ENCODE results near the gene ATXN1. TPM values are rescaled to one million over a fixed set of nuclear protein-coding genes. Genes with fewer than 3 reads are reported as not detected.

The ATXN1 gene
- total RNA-seq, 1 donor from 2014 or later, result 71.2 TPM

GRCh38 chr6:16399158-16399557 is 362.1 kb downstream of the ATXN1 start:
- DNase-seq (no peak), ATAC-seq (no peak)
- H3K4me1 ChIP-seq, result peaks cover 6% of the 10 kb centered on the region
- H3K9me3 ChIP-seq, result no peaks in the 10 kb centered on the region
- H3K4me3 ChIP-seq, result no peak overlapping the region
- H3K36me3 ChIP-seq, result no peaks in the 10 kb centered on the region
- H3K27ac ChIP-seq, result no peak overlapping the region
- no peak for TF ChIP-seq CTCF (IDR thresholded peaks at IDR 0.05)
- H3K27me3 ChIP-seq, result no peaks in the 10 kb centered on the region
- intact Hi-C loops (cut with DNase I), result no loop called here

- no peaks in the 10 kb centered on the region for H3K36me3 ChIP-seq
- peaks cover 6% of the 10 kb centered on the region for H3K4me1 ChIP-seq
- no peaks in the 10 kb centered on the region for H3K9me3 ChIP-seq
- intact Hi-C loops (cut with DNase I), result no loop called here
- no peak for DNase-seq
- no peak overlapping the region for H3K27ac ChIP-seq
- no peak for TF ChIP-seq CTCF (IDR thresholded peaks at IDR 0.05)
- no peaks in the 10 kb centered on the region for H3K27me3 ChIP-seq
- ATAC-seq, result no peak
- no peak overlapping the region for H3K4me3 ChIP-seq
Observed at GRCh38 chr6:16398587-16398986, 362.7 kb downstream of the ATXN1 start.

GRCh38 chr6:16397623-16398022 is 363.6 kb downstream of the ATXN1 start:
- Histone ChIP-seq H3K4me3 (no peak overlapping the region), H3K4me1 (peaks cover 6% of the 10 kb centered on the region), H3K36me3 (no peaks in the 10 kb centered on the region), H3K27me3 (no peaks in the 10 kb centered on the region), H3K27ac (no peak overlapping the region), H3K9me3 (no peaks in the 10 kb centered on the region)
- no peak for TF ChIP-seq CTCF (IDR thresholded peaks at IDR 0.05)
- DNase-seq, result no peak
- no peak for ATAC-seq
- intact Hi-C loops (cut with DNase I), result no loop called here

GRCh38 chr6:16396497-16397319 is 364.6 kb downstream of the ATXN1 start:
- Histone ChIP-seq H3K4me3 (no peak overlapping the region), H3K4me1 (peaks cover 12% of the 10 kb centered on the region), H3K36me3 (no peaks in the 10 kb centered on the region), H3K9me3 (no peaks in the 10 kb centered on the region), H3K27ac (no peak overlapping the region), H3K27me3 (no peaks in the 10 kb centered on the region)
- ATAC-seq (no peak), DNase-seq (no peak)
- no peak for TF ChIP-seq CTCF (IDR thresholded peaks at IDR 0.05)
- intact Hi-C loops (cut with DNase I), result no loop called here

GRCh38 chr6:16394632-16395031 is 366.6 kb downstream of the ATXN1 start:
- DNase-seq (no peak), ATAC-seq (no peak)
- intact Hi-C loops (cut with DNase I), result no loop called here
- no peak for TF ChIP-seq CTCF (IDR thresholded peaks at IDR 0.05)
- H3K27ac ChIP-seq, result no peak overlapping the region
- no peaks in the 10 kb centered on the region for H3K36me3 ChIP-seq
- H3K4me3 ChIP-seq, result no peak overlapping the region
- H3K4me1 ChIP-seq, result peaks cover 15% of the 10 kb centered on the region
- no peaks in the 10 kb centered on the region for H3K9me3 ChIP-seq
- H3K27me3 ChIP-seq, result no peaks in the 10 kb centered on the region

All from upper lobe of right lung (tissue), 1 donor.